ENCODE results near the gene SKAP2. TPM values are rescaled to one million over a fixed set of nuclear protein-coding genes. Genes with fewer than 3 reads are reported as not detected.

The SKAP2 gene
- total and polyA plus RNA-seq, 7 donors = 3.2 to 19.4 (median 8.3) TPM

GRCh38 chr7:26652401-26653100, 211.8 kb downstream of the SKAP2 start:
- Histone ChIP-seq H3K9me3 (no peaks in the 10 kb centered on the region), H3K36me3 (ENCODE audit: insufficient read depth in 1 of 2, low read depth in 1 of 2) (no peaks in the 10 kb centered on the region), H3K4me3 (no peak overlapping the region), H3K27ac (no peak overlapping the region), H3K27me3 (ENCODE audit: insufficient read depth in 3 of 3, low read length in 2 of 3) (peaks cover 0 to 3% (median 0%) of the 10 kb centered on the region in 3 donors), H3K4me1 (no peaks in the 10 kb centered on the region)
- ATAC-seq (no peak), DNase-seq (no peak)
- TF ChIP-seq, protein P1, sequence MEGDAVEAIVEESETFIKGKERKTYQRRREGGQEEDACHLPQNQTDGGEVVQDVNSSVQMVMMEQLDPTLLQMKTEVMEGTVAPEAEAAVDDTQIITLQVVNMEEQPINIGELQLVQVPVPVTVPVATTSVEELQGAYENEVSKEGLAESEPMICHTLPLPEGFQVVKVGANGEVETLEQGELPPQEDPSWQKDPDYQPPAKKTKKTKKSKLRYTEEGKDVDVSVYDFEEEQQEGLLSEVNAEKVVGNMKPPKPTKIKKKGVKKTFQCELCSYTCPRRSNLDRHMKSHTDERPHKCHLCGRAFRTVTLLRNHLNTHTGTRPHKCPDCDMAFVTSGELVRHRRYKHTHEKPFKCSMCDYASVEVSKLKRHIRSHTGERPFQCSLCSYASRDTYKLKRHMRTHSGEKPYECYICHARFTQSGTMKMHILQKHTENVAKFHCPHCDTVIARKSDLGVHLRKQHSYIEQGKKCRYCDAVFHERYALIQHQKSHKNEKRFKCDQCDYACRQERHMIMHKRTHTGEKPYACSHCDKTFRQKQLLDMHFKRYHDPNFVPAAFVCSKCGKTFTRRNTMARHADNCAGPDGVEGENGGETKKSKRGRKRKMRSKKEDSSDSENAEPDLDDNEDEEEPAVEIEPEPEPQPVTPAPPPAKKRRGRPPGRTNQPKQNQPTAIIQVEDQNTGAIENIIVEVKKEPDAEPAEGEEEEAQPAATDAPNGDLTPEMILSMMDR (IDR thresholded peaks at IDR 0.05) = no peak
- intact Hi-C loops (cut with DNase I) = no loop called here
- 89 to 91% (median 89%) methylated on average over 8 of the region's 8 CpGs for WGBS, 3 donors

GRCh38 chr7:26650103-26650502, 214.3 kb downstream of the SKAP2 start:
- Histone ChIP-seq H3K27me3 (ENCODE audit: insufficient read depth in 3 of 3, low read length in 2 of 3) (peaks cover 0 to 3% (median 0%) of the 10 kb centered on the region in 3 donors), H3K4me1 (no peaks in the 10 kb centered on the region), H3K36me3 (ENCODE audit: insufficient read depth in 1 of 2, low read depth in 1 of 2) (no peaks in the 10 kb centered on the region), H3K4me3 (no peak overlapping the region), H3K9me3 (no peaks in the 10 kb centered on the region), H3K27ac (no peak overlapping the region)
- intact Hi-C loops (cut with DNase I) = no loop called here
- DNase-seq (no peak), ATAC-seq (no peak)
- TF ChIP-seq, protein P1 (IDR thresholded peaks at IDR 0.05) = no peak
- WGBS, 3 donors = 58 to 79% (median 66%) methylated on average over 2 of the region's 2 CpGs

DNA sequence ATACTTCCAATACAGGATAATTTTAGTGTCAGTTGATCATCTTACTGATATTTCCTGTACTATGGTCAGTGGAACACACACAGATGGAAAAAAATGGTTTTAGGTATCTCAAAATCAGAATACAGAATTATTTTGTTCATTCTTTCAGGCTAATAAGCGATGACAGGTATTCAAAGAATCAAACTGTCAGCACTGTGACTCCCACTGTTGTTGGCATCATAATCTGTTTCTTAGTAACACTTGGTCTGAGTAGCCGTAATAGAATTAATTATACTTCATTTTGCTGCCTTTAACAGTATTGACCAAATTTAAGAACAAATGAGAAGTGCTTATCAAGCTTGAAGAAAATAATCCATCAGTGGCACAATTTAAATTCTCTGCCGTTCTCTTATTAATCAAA, 215.0 kb downstream of the SKAP2 start:
- no peaks in the 10 kb centered on the region for H3K36me3 ChIP-seq (ENCODE audit: insufficient read depth in 1 of 2, low read depth in 1 of 2)
- H3K4me3 ChIP-seq = no peak overlapping the region
- 84 to 96% (median 93%) methylated on average over 3 of the region's 3 CpGs for WGBS, 3 donors
- H3K27me3 ChIP-seq (ENCODE audit: insufficient read depth in 3 of 3, low read length in 2 of 3) = peaks cover 0 to 3% (median 0%) of the 10 kb centered on the region in 3 donors
- H3K4me1 ChIP-seq = no peaks in the 10 kb centered on the region
- no peak for ATAC-seq
- intact Hi-C loops (cut with DNase I) = loop anchor here in 1 of 2 donors (10.0 kb wide), 1 partner anchor 145 kb away; no protein-coding TSS in a partner anchor
- no peak overlapping the region for H3K27ac ChIP-seq
- H3K9me3 ChIP-seq = no peaks in the 10 kb centered on the region
- DNase-seq = no peak
- TF ChIP-seq, protein P1 (IDR thresholded peaks at IDR 0.05) = no peak

DNA sequence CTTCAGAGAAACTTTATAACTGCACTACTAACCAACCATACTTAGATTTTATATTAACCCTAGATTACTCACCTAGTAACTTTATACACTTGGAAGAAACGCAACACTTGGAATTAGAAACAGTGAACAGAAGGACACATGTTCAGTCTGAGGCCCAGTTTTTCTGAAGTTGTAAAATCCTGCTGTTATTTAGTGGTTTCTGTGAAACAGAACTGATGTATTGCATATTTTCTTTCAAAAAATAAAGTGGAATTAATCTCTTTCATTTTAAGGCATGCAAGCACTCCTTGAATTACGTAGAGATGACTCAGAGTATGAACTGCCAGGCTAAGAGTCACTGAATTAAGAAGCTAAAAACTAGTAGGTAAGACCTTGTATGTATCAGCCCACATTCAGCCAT, 215.8 kb downstream of the SKAP2 start:
- TF ChIP-seq, protein P1 (IDR thresholded peaks at IDR 0.05) = no peak
- Histone ChIP-seq H3K27ac (no peak overlapping the region), H3K27me3 (ENCODE audit: insufficient read depth in 3 of 3, low read length in 2 of 3) (no peaks in the 10 kb centered on the region), H3K4me1 (no peaks in the 10 kb centered on the region), H3K36me3 (ENCODE audit: insufficient read depth in 1 of 2, low read depth in 1 of 2) (no peaks in the 10 kb centered on the region), H3K9me3 (no peaks in the 10 kb centered on the region), H3K4me3 (no peak overlapping the region)
- ATAC-seq (no peak), DNase-seq (no peak)
- intact Hi-C loops (cut with DNase I) = loop anchor here in 1 of 2 donors (10.0 kb wide), 1 partner anchor 144 kb away; no protein-coding TSS in a partner anchor
- 63 to 85% (median 69%) methylated on average over 2 of the region's 2 CpGs for WGBS, 3 donors
